PC-9 (cell line): ENCODE measurements around the gene LDHA. TPM values are rescaled to one million over a fixed set of nuclear protein-coding genes. Genes with fewer than 3 reads are reported as not detected.

Source experiments
- BruUV-seq: library from RNA; stranded (reverse); fragments of 400-500 nt; replicated peaks from 2 replicates; lab custom pipeline; 2021; lab: Mats Ljungman, UMichigan
- CTCF ChIA-PET: fragments of 300-600 bp; sonication (Branson Sonifier 250); formaldehyde crosslinking; loops from one replicate; lab custom pipeline; 2022; ENCODE audit warnings: antibody characterized with exemption; lab: Charles Lee
- POLR2A ChIA-PET: fragments of 300-600 bp; sonication (Branson Sonifier 250); formaldehyde crosslinking; loops from one replicate; lab custom pipeline; 2022; ENCODE audit warnings: antibody characterized with exemption; ENCODE audit not compliant: unreplicated experiment; lab: Charles Lee
- DNase-seq, 2 experiments: peaks; one replicate each; pipeline versions ENCODE4 v3.0.0 to v3.0.0-alpha.2; 2015 to 2022; ENCODE audit warnings: mixed read lengths in 1 of 2
- H2AFZ ChIP-seq: fragments of 200-600 bp; sonication (generic); 2 replicates; pipeline ENCODE4 v1.8.1; 2017; ENCODE audit warnings: antibody characterized with exemption
- H3F3A ChIP-seq: fragments of 200-600 bp; sonication (generic); 2 replicates; pipeline ENCODE4 v1.8.1; 2017; ENCODE audit warnings: antibody characterized with exemption, mild to moderate bottlenecking, low read depth; ENCODE audit not compliant: insufficient read depth
- H3K27ac ChIP-seq: fragments of 200-600 bp; sonication (generic); 2 replicates; pipeline ENCODE4 v1.6.1; 2016; ENCODE audit warnings: mixed run types
- H3K27me3 ChIP-seq: fragments of 200-600 bp; sonication (generic); 2 replicates; pipeline ENCODE4 v1.6.1; 2016; ENCODE audit warnings: low read depth, mixed run types; ENCODE audit not compliant: insufficient read depth
- H3K36me3 ChIP-seq: fragments of 200-600 bp; sonication (generic); 2 replicates; pipeline ENCODE4 v1.6.1; 2016; ENCODE audit warnings: low read depth, mixed run types
- H3K4me1 ChIP-seq: fragments of 200-600 bp; sonication (generic); replicated peaks from 2 replicates; pipeline ENCODE4 v1.6.1; 2016; ENCODE audit warnings: mixed run types; ENCODE audit not compliant: insufficient read depth
- H3K4me2 ChIP-seq: fragments of 200-600 bp; sonication (generic); 2 replicates; pipeline ENCODE4 v1.6.1; 2017; ENCODE audit warnings: mixed run types
- H3K4me3 ChIP-seq: fragments of 200-600 bp; sonication (generic); 2 replicates; pipeline ENCODE4 v1.6.1; 2016; ENCODE audit warnings: mixed run types
- H3K79me2 ChIP-seq: fragments of 200-600 bp; sonication (generic); 2 replicates; pipeline ENCODE4 v1.6.1; 2017; ENCODE audit warnings: low read depth, mixed run types
- H3K9me2 ChIP-seq: fragments of 200-600 bp; sonication (generic); 2 replicates; pipeline ENCODE4 v1.8.1; 2017; ENCODE audit warnings: mild to moderate bottlenecking; ENCODE audit not compliant: insufficient read depth
- H3K9me3 ChIP-seq: fragments of 200-600 bp; sonication (generic); 2 replicates; pipeline ENCODE4 v1.8.1; 2016; ENCODE audit warnings: low read depth; ENCODE audit not compliant: insufficient read depth
- H4K20me1 ChIP-seq: fragments of 200-600 bp; sonication (generic); 2 replicates; pipeline ENCODE4 v1.8.1; 2017; ENCODE audit not compliant: insufficient read depth
- EZH2 ChIP-seq: fragments of 200-600 bp; sonication (generic); IDR thresholded peaks from 2 replicates; pipeline ENCODE4 v1.8.0; 2017; ENCODE audit warnings: antibody characterized with exemption, low read depth
- intact Hi-C: fragments of 100-400 bp; cut with micrococcal nuclease; formaldehyde crosslinking; loops from one replicate; pipeline ENCODE4 v1.10.0; 2022; ENCODE audit not compliant: unreplicated experiment
- total RNA-seq: library from RNA; stranded (reverse); gene quantifications from 2 replicates; pipeline ENCODE4 v1.2.3, GENCODE V29; 2021
- TF ChIP-seq, protein P1 (sequence below): fragments of 200-600 bp; sonication (generic); conservative IDR thresholded peaks from 2 replicates; pipeline ENCODE4 v1.6.1; 2017; ENCODE audit warnings: mixed run types, antibody characterized with exemption, mild to moderate bottlenecking, moderate library complexity

Gene LDHA
- total RNA-seq, 1 experiment from 2014 or later, result 962 TPM

DNA sequence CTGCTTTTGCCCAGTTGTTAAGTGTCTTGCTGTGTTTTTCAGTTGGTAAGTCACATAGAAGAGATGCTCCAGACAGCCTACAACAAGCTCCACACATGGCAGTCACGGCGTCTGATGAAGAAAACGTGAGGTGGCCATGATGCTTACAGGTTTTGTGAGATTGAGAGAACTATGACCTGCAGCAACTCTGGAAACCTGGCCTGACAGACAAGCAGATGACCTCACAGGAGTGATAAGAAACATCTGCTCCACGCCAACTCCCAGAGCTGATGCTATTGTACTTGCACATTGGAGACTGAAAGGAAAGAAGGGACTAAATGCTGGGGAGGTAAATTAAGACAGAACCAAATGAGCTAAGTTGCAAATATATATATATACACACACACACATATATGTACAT lies 28.6 kb upstream of the LDHA start:
- no peak overlapping the region for H3K4me3 ChIP-seq
- no peaks in the 10 kb centered on the region for H3K27me3 ChIP-seq
- DNase-seq, result no peak
- BruUV-seq, result no TSS peak
- H3K9me2 ChIP-seq, result no peaks in the 10 kb centered on the region
- no peaks in the 10 kb centered on the region for H3K79me2 ChIP-seq
- ChIA-PET CTCF (no interaction called here), POLR2A (interaction anchor here (1.0 kb wide), 1 partner anchor 29 kb away, joined by 4 read pairs; the partner anchor contains the start of gene LDHA)
- intact Hi-C loops, result no loop called here
- H3K4me1 ChIP-seq, result no peaks in the 10 kb centered on the region
- H3K9me3 ChIP-seq, result no peaks in the 10 kb centered on the region
- peaks cover 42% of the 10 kb centered on the region for H3K36me3 ChIP-seq
- TF ChIP-seq, protein P1, sequence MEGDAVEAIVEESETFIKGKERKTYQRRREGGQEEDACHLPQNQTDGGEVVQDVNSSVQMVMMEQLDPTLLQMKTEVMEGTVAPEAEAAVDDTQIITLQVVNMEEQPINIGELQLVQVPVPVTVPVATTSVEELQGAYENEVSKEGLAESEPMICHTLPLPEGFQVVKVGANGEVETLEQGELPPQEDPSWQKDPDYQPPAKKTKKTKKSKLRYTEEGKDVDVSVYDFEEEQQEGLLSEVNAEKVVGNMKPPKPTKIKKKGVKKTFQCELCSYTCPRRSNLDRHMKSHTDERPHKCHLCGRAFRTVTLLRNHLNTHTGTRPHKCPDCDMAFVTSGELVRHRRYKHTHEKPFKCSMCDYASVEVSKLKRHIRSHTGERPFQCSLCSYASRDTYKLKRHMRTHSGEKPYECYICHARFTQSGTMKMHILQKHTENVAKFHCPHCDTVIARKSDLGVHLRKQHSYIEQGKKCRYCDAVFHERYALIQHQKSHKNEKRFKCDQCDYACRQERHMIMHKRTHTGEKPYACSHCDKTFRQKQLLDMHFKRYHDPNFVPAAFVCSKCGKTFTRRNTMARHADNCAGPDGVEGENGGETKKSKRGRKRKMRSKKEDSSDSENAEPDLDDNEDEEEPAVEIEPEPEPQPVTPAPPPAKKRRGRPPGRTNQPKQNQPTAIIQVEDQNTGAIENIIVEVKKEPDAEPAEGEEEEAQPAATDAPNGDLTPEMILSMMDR, result no peak
- no peak for TF ChIP-seq EZH2
- H3K27ac ChIP-seq, result no peak overlapping the region
- peaks cover 34% of the 10 kb centered on the region for H3F3A ChIP-seq
- H4K20me1 ChIP-seq, result no peaks in the 10 kb centered on the region; the same call in 1 of the 2 replicates
- no peak overlapping the region for H2AFZ ChIP-seq
- H3K4me2 ChIP-seq, result no peak overlapping the region

DNA sequence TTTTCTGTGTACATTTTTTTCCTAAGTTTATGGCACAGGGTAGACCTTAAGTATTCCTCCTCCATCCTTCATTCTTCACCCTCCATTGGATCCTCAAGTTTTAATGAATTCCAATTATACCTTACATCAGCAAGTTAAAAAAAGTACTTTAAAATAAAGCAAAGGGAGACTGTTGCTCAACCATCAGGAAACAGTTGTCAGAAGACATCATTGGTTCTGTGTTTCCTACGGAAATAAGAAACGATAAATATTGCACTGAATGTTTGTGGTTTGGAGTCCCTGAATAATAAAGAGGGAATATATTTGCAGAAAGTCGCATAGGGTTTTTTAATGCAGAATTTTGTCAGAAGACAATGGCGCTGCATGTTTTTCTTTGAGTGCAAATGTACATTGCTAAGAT lies 28.1 kb upstream of the LDHA start:
- Histone ChIP-seq H3K4me3 (no peak overlapping the region), H3K27ac (no peak overlapping the region), H4K20me1 (no peaks in the 10 kb centered on the region; the same call in 1 of the 2 replicates), H3K36me3 (peaks cover 40% of the 10 kb centered on the region), H2AFZ (no peak overlapping the region), H3F3A (peaks cover 33% of the 10 kb centered on the region), H3K79me2 (no peaks in the 10 kb centered on the region), H3K9me3 (no peaks in the 10 kb centered on the region), H3K4me2 (no peak overlapping the region), H3K27me3 (no peaks in the 10 kb centered on the region), H3K4me1 (no peaks in the 10 kb centered on the region), H3K9me2 (no peaks in the 10 kb centered on the region)
- TF ChIP-seq, protein P1, result no peak
- TF ChIP-seq EZH2, result no peak
- BruUV-seq, result no TSS peak
- POLR2A ChIA-PET, result no interaction called here
- no peak for DNase-seq
- intact Hi-C loops, result no loop called here
- CTCF ChIA-PET, result no interaction called here

- ChIA-PET CTCF (no interaction called here), POLR2A (no interaction called here)
- no peak for TF ChIP-seq EZH2
- TF ChIP-seq, protein P1, result no peak
- H3K9me2 ChIP-seq, result no peaks in the 10 kb centered on the region
- H4K20me1 ChIP-seq, result no peaks in the 10 kb centered on the region; the same call in 1 of the 2 replicates
- no peaks in the 10 kb centered on the region for H3K79me2 ChIP-seq
- H3K4me1 ChIP-seq, result no peaks in the 10 kb centered on the region
- no peak overlapping the region for H3K4me2 ChIP-seq
- H2AFZ ChIP-seq, result no peak overlapping the region
- intact Hi-C loops, result no loop called here
- H3K27ac ChIP-seq, result 0 out of 2 replicates have a peak overlapping the region, but pooled peaks have one; percentile 13
- H3K27me3 ChIP-seq, result no peaks in the 10 kb centered on the region
- H3K9me3 ChIP-seq, result no peaks in the 10 kb centered on the region
- peaks cover 23% of the 10 kb centered on the region for H3F3A ChIP-seq
- H3K4me3 ChIP-seq, result no peak overlapping the region
- peaks cover 32% of the 10 kb centered on the region for H3K36me3 ChIP-seq
- BruUV-seq, result no TSS peak
- DNase-seq, result no peak
Measured at GRCh38 chr11:18367431-18367830, 26.9 kb upstream of the LDHA start.
